Measurements from ENCODE around the gene POMGNT2.

The POMGNT2 gene

DNA sequence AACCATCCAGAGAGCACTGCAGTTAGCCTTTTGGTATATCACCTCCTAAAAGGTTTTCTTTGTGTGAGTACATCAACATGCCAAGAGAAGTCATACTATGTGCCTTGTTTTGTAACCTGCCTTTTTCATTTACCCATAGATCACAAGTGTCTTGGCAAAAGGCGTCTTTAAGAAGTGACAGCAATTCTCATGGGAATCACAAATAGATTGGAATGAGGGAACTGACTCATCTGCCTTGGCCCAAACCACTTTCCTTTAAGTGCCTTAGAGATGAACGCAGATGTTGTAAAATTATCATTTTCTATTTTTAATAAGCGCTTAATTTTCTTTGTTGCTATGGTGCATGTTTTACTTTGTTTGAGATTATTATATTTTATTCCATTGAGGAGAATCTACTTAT, 20.7 kb upstream of the POMGNT2 start:
- TF ChIP-seq, protein P1, sequence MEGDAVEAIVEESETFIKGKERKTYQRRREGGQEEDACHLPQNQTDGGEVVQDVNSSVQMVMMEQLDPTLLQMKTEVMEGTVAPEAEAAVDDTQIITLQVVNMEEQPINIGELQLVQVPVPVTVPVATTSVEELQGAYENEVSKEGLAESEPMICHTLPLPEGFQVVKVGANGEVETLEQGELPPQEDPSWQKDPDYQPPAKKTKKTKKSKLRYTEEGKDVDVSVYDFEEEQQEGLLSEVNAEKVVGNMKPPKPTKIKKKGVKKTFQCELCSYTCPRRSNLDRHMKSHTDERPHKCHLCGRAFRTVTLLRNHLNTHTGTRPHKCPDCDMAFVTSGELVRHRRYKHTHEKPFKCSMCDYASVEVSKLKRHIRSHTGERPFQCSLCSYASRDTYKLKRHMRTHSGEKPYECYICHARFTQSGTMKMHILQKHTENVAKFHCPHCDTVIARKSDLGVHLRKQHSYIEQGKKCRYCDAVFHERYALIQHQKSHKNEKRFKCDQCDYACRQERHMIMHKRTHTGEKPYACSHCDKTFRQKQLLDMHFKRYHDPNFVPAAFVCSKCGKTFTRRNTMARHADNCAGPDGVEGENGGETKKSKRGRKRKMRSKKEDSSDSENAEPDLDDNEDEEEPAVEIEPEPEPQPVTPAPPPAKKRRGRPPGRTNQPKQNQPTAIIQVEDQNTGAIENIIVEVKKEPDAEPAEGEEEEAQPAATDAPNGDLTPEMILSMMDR (conservative IDR thresholded peaks at IDR 0.05; ENCODE audit: low read length): no peak
- no peak for DNase-seq (ENCODE audit: low read depth)
- no peak overlapping the region for H3K4me3 ChIP-seq (ENCODE audit: low read length)

DNA sequence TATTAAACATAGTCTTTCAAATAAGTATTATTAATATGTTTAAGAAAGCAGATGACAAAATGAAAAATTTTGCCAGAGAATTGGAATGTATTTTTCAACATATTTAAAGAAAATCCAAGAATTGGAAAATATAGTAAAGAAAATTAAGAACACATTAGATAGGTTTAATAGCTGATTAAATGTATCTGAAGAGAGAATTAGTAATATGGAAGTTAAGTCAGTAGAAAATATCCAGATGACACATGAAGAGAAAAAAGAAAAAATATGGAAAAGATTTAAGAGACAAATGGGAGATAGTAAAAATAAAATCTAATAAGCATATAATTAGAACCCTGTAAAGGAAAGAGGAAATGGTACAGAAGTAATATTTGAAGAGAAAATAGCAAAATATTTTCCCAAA, 18.0 kb upstream of the POMGNT2 start:
- TF ChIP-seq, protein P1 (conservative IDR thresholded peaks at IDR 0.05; ENCODE audit: low read length): no peak
- no peak overlapping the region for H3K4me3 ChIP-seq (ENCODE audit: low read length)
- DNase-seq (ENCODE audit: low read depth): no peak

DNA sequence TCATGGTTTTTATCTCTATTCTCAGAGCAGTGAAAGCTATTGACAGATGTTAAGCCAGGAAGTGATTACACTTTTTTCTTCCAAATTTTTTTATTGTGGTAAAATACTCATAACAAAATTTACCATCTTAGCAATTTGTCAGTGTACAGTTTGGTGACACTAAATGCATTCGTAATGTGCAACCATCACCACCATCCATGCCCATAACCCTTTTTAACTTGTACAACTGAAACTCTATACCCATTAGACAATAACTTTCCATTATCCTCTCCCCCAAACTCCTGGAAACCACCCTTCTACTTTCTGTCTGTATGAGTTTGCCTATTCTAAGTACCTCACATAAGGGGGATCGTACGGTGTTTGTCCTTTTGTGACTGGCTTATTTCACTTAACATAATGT, 15.1 kb upstream of the POMGNT2 start:
- no peak for DNase-seq (ENCODE audit: low read depth)
- no peak overlapping the region for H3K4me3 ChIP-seq (ENCODE audit: low read length)
- TF ChIP-seq, protein P1 (conservative IDR thresholded peaks at IDR 0.05; ENCODE audit: low read length): no peak

DNA sequence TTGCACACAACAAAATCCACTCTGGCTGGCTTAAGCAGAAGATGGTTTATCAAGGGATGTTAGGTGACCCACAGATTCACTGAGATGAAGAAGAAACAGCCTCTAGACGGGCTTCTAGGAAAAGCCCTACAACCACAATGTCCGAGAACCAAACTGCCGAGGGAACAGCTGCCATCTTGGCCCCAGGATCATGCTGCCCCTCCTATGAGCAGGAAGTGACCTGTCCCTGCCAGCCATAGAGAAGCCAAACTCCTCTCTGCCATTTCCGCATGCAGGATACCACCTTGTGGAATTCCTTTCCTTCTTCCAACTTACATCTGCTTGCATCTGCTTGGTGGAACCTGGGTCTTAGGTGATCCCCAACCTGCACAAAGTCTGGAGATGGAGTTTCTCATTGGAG, 11.4 kb upstream of the POMGNT2 start:
- no peak overlapping the region for H3K4me3 ChIP-seq (ENCODE audit: low read length)
- no peak for DNase-seq (ENCODE audit: low read depth)
- TF ChIP-seq, protein P1 (conservative IDR thresholded peaks at IDR 0.05; ENCODE audit: low read length): no peak

DNA sequence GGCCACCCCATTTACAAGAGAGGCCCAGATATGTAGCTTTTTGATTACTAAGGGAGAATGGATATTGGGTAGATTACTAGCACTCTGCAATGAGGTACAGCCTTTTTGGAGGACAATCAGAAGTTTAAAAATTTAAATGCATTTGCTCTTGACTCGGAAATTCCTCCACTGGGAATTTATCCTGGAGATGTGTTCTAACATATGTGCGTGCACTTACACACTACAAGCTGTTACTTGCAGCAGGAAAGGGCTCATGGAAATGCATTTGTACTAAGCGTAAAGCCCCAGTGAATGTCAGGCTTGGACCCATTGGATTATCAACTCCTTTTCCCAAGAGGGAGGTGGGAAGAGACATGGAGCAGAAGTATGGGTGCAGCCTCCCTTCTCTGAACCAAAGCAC, 7.8 kb upstream of the POMGNT2 start:
- DNase-seq (ENCODE audit: low read depth): no peak
- TF ChIP-seq, protein P1 (conservative IDR thresholded peaks at IDR 0.05; ENCODE audit: low read length): no peak
- no peak overlapping the region for H3K4me3 ChIP-seq (ENCODE audit: low read length)

DNA sequence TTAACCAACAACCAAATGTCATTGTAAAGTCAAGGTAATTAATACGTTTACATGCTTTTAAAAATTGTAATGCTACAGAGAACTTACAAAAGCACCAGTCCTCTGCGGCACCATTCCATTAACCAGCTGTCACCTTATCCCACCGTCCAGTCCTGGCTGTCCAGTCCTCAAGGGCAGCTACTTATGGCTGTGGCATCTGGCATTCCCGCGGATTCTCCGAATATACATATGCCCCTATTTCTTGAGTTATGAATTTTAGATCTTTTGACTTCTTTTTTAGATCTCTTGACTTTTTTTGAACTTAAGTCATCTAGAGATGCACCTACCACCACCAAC, 382 bp upstream of the POMGNT2 start:
- TF ChIP-seq, protein P1 (conservative IDR thresholded peaks at IDR 0.05; ENCODE audit: low read length): no peak
- no peak for DNase-seq (ENCODE audit: low read depth)
- H3K4me3 ChIP-seq (ENCODE audit: low read length): peak overlapping the region; percentile 13

DNA sequence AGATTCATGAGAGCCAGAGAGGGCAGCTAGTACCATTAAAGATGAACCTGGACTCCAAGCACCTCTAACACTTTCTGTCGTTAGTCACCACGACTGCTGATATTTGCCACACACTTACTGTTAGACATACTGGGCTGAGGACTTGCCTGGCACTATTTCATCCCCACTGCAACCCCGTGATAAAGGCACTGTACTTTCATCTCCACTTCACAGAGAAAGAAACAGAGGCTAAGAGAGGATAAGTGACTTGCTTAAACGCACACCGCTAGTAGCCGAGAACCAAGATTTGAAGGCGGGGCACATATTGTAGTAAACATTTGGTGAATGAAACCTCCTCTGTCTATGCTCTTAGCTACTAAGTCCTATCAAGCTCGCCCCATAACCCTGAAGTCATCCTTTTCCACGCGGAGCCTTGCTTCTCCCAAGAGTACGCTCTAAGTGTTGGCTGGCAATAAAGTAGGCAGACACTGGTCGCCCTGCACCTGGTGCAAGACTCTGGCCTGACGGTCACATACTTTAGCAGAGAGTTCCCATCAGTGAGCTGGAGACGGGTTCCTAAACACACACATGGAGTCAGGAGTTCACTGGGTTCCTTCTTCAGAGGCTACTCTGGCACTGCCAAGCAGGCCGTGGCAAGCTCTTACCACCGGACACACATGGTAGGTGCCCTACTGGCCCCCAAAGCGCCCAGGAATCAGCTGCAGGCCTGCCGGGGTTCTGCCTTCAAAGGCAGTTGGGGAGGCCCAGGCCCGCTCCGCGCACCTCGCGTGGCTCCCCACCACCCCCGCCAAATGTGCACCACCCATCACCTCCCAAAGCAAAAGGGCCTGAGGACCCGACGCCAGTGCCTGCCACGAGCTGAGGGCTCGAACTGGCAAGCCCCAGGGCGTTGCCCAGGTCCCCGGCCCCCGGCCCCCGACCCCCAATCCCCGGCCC, 951 bp downstream of the POMGNT2 start:
- TF ChIP-seq, protein P1 (conservative IDR thresholded peaks at IDR 0.05; ENCODE audit: low read length): no peak
- H3K4me3 ChIP-seq (ENCODE audit: low read length): peak overlapping the region; percentile 72
- peak; percentile 3 for DNase-seq (ENCODE audit: low read depth)
